Right cardiac atrium (tissue), 5 donors: ENCODE results near the gene GOLPH3L. TPM values are rescaled to one million over a fixed set of nuclear protein-coding genes. Genes with fewer than 3 reads are reported as not detected.
"Not testable (repeated sequence)": the region's sequence is repeated elsewhere in the genome, so short reads cannot be mapped to it uniquely, and the experiment has no call there.

Source experiments
- ATAC-seq, 2 donors: fragments of 200-7000 bp; cut with Tn5 transposase; one replicate each; pipeline versions ENCODE4 v1.8.0 to v1.9.1; 2020; ENCODE audit warnings: moderate library complexity in 2 of 2, mild to moderate bottlenecking in 1 of 2
- DNase-seq, 3 donors: peaks; one replicate each; pipeline ENCODE4 v3.0.0-alpha.2; 2020
- H3K27ac ChIP-seq: one replicate; pipeline ENCODE4 v1.5.1; 2013; ENCODE audit warnings: mild to moderate bottlenecking, low read length, control low read depth, moderate library complexity
- H3K27me3 ChIP-seq: one replicate; pipeline ENCODE4 v1.6.1; 2013; ENCODE audit not compliant: control insufficient read depth, insufficient read depth
- H3K4me1 ChIP-seq: one replicate; pipeline ENCODE4 v1.6.1; 2013; ENCODE audit warnings: low read length; ENCODE audit not compliant: control insufficient read depth, insufficient read depth
- H3K4me3 ChIP-seq: one replicate; pipeline ENCODE4 v1.5.1; 2013; ENCODE audit warnings: low read length, control low read depth
- H3K9me3 ChIP-seq: one replicate; pipeline ENCODE4 v1.6.1; 2013; ENCODE audit warnings: low read length; ENCODE audit not compliant: control insufficient read depth
- WGBS: extraction: QIAGEN DNeasy Blood & Tissue Kit; methylation state at CpG from one replicate; pipeline ENCODE4 v1.1.7; 2013; 5-methylcytosine and 5-hydroxymethylcytosine counted together
- intact Hi-C, 4 donors: fragments of 100-400 bp; cut with DNase I; formaldehyde crosslinking; loops; one replicate each; pipeline versions ENCODE4 v1.11.0 to v1.14.0; 2022 to 2023
- polyA plus RNA-seq: library from polyadenylated mRNA; stranded (reverse); fragments of 200-250 nt; gene quantifications from one replicate; pipeline ENCODE4 v1.2.3, GENCODE V29; 2013
- total RNA-seq, 4 donors: library from RNA; stranded (reverse); fragmentation: NEBNext Ultra II Directional; extraction: Animal tissue kit (Norgen Biotek cat#: 25700); gene quantifications; one replicate each; pipeline ENCODE4 v1.2.1, GENCODE V29; 2021
- donor health status: healthy with polysubstance abuse.
- donor health status: DM: no; HTN: yes; CAD: no.
- donor health status: DM: no; HTN: no; CAD: no.
- donor health status: DM: no; HTN: yes; CAD: no; lungs with severe emphysema.
- donor health status: DM: yes; HTN: yes; CAD: no.

GOLPH3L gene
- total and polyA plus RNA-seq, 5 donors = 11.4 to 21.7 (median 17.8) TPM

DNA sequence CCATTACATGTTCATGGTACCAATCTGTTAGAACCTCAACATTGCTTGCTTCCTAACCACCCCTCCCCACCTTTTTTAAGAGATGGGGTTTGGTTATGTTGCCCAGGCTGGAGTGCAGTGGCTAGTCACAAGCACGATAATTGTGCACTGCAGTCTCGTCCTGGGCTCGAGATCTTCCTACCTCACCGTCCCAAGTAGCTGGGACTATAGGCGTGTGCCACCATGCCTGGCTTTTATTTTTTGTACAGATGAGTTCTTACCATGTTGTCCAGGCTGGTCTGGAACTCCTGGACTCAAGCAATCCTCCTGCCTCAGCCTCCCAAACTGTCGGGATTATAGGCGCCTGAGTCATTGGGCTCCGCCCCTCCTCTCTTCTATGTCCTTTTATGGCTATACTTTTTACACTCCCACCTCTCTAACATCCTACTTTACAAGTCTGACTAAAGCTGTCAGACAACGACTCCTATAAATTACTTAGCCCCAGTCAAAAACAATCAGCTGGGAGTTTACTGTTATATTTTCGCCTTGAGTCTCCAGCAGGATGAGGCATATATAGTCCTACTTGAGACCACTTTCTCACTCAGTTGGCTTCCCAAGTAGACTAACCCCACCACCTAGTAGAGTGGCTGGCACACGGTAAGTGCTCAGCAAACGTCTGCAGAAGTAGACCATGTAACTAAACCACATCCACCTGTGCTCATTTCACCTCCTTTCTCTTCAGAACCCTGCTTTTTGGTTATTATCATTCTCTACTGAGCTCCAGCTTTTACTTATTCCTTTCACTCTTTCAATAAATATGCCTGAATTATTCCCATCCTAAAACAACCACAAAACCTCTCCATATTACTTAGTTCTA, 81.4 kb downstream of the GOLPH3L start:
- DNase-seq (no peak), ATAC-seq (no peak)
- intact Hi-C loops = no loop called here
- Histone ChIP-seq H3K4me3 (no peak overlapping the region), H3K4me1 (peaks cover 13% of the 10 kb centered on the region), H3K9me3 (no peaks in the 10 kb centered on the region), H3K27ac (no peak overlapping the region), H3K27me3 (no peaks in the 10 kb centered on the region)
- 94% methylated on average over 12 of the region's 12 CpGs for WGBS

DNA sequence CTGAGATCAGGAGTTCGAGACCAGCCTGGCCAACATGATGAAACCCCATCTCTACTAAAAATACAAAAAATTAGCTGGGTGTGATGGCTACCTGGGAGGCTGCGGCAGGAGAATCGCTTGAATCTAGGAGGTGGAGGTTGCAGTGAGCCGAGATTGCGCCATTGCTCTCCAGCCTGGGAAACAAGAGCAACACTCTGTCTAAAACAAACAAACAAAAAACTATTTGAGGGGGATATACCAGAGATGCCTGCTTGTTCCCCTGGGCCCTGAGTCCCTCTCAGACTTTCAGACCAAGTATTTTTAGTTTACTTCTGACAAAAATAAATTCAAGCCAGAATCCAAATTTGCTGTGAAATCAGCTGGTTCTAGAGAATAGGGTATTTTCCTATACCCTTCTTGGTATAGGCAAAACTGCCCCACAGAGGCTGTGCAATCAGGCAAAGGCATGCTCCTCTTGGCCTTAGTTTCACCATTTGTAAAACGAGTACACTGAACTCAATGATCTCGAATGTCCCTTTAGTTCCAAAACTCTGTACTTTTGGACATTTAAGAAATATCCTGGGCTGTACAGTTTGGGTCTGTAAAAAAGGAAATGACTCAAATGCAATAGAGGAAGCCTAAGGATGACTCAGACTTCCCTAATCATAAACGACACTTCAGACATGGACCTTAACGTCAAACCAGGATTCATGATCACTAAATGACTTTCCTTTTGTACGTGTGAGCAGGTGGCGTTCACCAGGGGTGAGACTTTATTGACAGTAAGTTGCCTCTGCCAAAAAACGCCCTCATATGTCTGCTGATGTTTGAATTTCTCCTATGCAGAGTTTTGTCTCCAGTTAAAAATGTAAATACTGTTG, 83.7 kb downstream of the GOLPH3L start:
- intact Hi-C loops = loop anchor here in 2 of 4 donors (2.0 to 5.0 kb wide), 2 partner anchors 41 to 48 kb away; no protein-coding TSS in a partner anchor
- H3K4me3 ChIP-seq = peak overlapping the region; percentile 29
- 45% methylated on average over 12 of the region's 12 CpGs for WGBS

DNA sequence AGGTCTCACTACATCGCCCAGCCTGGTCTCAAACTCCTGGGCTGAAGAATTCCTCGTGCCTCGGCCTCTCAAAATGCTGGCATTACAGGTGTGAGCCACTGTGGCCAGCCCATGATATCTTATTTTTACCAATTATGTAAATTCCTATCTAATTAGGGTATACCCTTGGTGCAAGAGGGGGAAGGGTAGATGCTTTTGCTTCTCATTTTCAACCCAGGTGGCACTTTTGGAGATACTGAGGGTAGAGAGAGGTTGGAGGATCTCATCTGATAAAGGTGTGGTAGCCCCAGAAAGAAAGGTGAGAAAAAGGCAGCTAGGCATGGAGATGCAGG, 85.0 kb downstream of the GOLPH3L start:
- ATAC-seq = no peak
- no peaks in the 10 kb centered on the region for H3K9me3 ChIP-seq
- peak overlapping the region; percentile 73 for H3K27ac ChIP-seq
- 94% methylated on average over 3 of the region's 3 CpGs for WGBS
- peaks cover 10% of the 10 kb centered on the region for H3K4me1 ChIP-seq
- no peaks in the 10 kb centered on the region for H3K27me3 ChIP-seq
- no peak for DNase-seq
- no peak overlapping the region for H3K4me3 ChIP-seq
- intact Hi-C loops = loop anchor here in 2 of 4 donors (2.0 to 5.0 kb wide), 2 partner anchors 40 to 47 kb away; no protein-coding TSS in a partner anchor

More for the DNA sequence above, 83.7 kb downstream of the GOLPH3L start:
- H3K9me3 ChIP-seq = no peaks in the 10 kb centered on the region
- ATAC-seq (peak; percentile 70 to 77), DNase-seq (no peak)
- H3K4me1 ChIP-seq = peaks cover 10% of the 10 kb centered on the region
- H3K27me3 ChIP-seq = no peaks in the 10 kb centered on the region
- H3K27ac ChIP-seq = peak overlapping the region; percentile 89

DNA sequence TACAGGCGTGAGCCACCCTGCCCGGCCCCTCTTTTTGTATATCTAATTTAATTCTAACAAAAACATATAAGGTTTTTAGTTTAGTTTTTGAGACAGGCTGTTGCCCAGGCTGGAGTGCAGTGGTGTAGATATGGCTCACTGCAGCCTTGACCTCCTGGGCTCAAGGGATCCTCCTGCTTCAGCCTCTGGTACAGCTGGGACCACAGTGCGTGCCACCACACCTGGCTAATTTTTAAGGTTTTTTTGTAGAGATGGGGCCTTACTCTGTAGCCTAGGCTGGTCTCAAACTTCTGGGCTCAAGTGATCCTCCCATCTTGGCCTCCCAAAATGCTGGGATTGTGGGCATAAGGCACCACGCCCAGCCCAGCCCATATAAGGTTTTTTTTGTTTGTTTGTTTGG, 86.4 kb downstream of the GOLPH3L start:
- WGBS = 97% methylated on average over 4 of the region's 4 CpGs
- H3K4me3 ChIP-seq = no peak overlapping the region
- no peaks in the 10 kb centered on the region for H3K9me3 ChIP-seq
- no peak for DNase-seq
- no peaks in the 10 kb centered on the region for H3K27me3 ChIP-seq
- peak overlapping the region; percentile 73 for H3K27ac ChIP-seq
- intact Hi-C loops = loop anchor here in 1 of 4 donors (5.0 kb wide), 1 partner anchor 38 kb away; no protein-coding TSS in a partner anchor
- peaks cover 10% of the 10 kb centered on the region for H3K4me1 ChIP-seq
- no peak for ATAC-seq

DNA sequence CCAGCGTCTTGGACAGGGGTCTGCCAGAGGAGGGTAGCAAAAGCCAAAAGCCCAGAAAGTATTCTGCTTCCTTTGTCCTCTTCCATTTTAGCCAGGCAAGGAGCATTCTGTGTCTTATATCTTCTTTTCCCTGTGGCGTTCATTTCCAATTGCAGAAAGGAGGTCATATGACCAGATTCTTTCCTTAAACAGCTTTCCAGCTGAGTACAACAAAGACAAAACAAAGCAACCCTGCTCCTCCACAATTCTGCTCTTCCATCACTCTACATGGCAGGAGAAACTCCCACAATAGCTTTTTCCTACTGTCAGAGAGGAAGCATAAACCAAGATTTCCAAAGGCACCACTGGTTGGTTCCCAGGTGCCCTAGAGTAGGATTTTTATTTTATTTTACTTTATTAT, 87.2 kb downstream of the GOLPH3L start:
- Histone ChIP-seq H3K27ac (peak overlapping the region; percentile 64), H3K9me3 (no peaks in the 10 kb centered on the region), H3K27me3 (no peaks in the 10 kb centered on the region), H3K4me1 (peaks cover 10% of the 10 kb centered on the region), H3K4me3 (no peak overlapping the region)
- ATAC-seq = no peak
- 23% methylated on average over 2 of the region's 2 CpGs for WGBS
- intact Hi-C loops = loop anchor here in 1 of 4 donors (5.0 kb wide), 1 partner anchor 37 kb away; no protein-coding TSS in a partner anchor
- DNase-seq = no peak

GRCh38 chr1:150606463-150607142, 90.4 kb downstream of the GOLPH3L start:
- intact Hi-C loops = no loop called here
- Histone ChIP-seq H3K27me3 (no peaks in the 10 kb centered on the region), H3K27ac (no peak overlapping the region), H3K4me1 (peaks cover 3% of the 10 kb centered on the region), H3K4me3 (no peak overlapping the region), H3K9me3 (no peaks in the 10 kb centered on the region)
- no peak for DNase-seq
- WGBS = 98% methylated on average over 7 of the region's 7 CpGs
- ATAC-seq = no peak

- H3K4me3 ChIP-seq, ATAC-seq, H3K27ac ChIP-seq, DNase-seq, intact Hi-C loops, H3K27me3 ChIP-seq, H3K4me1 ChIP-seq, H3K9me3 ChIP-seq: not testable (repeated sequence)
- 93% methylated on average over 3 of the region's 3 CpGs for WGBS
Measured at GRCh38 chr1:150605451-150605731, 91.6 kb downstream of the GOLPH3L start.

GRCh38 chr1:150604226-150604588, 92.7 kb downstream of the GOLPH3L start:
- intact Hi-C loops = no loop called here
- 94% methylated on average over 2 of the region's 2 CpGs for WGBS
- H3K27ac ChIP-seq = peak overlapping the region; percentile 60
- no peak overlapping the region for H3K4me3 ChIP-seq
- H3K4me1 ChIP-seq = no peaks in the 10 kb centered on the region
- no peak for DNase-seq
- H3K27me3 ChIP-seq = no peaks in the 10 kb centered on the region
- no peaks in the 10 kb centered on the region for H3K9me3 ChIP-seq
- no peak for ATAC-seq

DNA sequence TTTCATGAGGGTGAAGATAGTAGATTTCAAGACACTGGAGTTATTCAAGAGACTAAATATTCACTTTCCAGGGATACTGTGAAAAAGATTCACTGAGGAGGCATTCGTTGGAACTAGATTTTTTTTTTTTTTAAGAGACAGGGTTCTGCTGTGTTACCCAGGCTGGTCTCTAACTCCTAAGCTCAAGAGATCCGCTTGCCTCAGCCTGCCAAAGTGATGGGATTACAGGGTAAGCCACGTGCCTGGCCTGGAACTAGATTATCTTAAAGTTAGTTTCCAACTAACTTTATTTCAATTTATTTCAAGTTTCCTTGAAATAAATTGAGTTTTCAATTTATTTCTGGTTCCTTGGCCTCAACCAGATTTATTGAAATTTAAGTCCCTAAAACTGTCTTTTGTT, 93.2 kb downstream of the GOLPH3L start:
- ATAC-seq (no peak), DNase-seq (no peak)
- H3K4me3 ChIP-seq = no peak overlapping the region
- H3K9me3 ChIP-seq = no peaks in the 10 kb centered on the region
- H3K4me1 ChIP-seq = no peaks in the 10 kb centered on the region
- intact Hi-C loops = no loop called here
- WGBS = 79% methylated on average over 3 of the region's 3 CpGs
- H3K27ac ChIP-seq = no peak overlapping the region
- H3K27me3 ChIP-seq = no peaks in the 10 kb centered on the region

- H3K4me1 ChIP-seq, H3K4me3 ChIP-seq, H3K27me3 ChIP-seq, DNase-seq, H3K9me3 ChIP-seq, intact Hi-C loops, H3K27ac ChIP-seq, ATAC-seq: not testable (repeated sequence)
- WGBS = 95% methylated on average over 12 of the region's 12 CpGs
Measured at GRCh38 chr1:150602372-150602771, 94.6 kb downstream of the GOLPH3L start.

DNA sequence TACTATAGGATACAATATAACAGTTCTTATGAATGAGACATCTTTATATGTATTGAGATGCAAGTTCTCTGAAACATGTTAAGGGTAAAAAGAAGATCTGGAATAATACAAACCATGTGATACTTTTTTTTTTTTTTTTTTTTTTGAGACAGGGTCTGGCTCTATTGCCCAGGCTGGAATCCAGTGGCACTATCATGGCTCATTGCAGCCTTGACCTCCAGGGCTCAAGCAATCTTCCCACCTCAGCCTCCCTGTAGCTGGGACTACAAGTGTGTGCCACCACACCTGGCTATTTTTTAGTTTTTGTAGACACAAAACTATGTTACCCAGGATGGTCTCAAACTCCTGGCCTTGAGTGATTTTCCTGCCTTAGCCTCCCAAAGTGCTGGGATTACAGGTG, 95.4 kb downstream of the GOLPH3L start:
- intact Hi-C loops = no loop called here
- Histone ChIP-seq H3K4me1 (no peaks in the 10 kb centered on the region), H3K9me3 (no peaks in the 10 kb centered on the region), H3K4me3 (no peak overlapping the region), H3K27ac (no peak overlapping the region), H3K27me3 (no peaks in the 10 kb centered on the region)
- no peak for ATAC-seq
- DNase-seq = no peak
